ENCODE data around the gene GRM7.

- no peak for TF ChIP-seq CTCF (IDR thresholded peaks at IDR 0.05; ENCODE audit: poor library complexity)
- no peak for TF ChIP-seq EZH2 (IDR thresholded peaks at IDR 0.05; ENCODE audit: borderline replicate concordance)
- TF ChIP-seq EZH2phosphoT487 (IDR thresholded peaks at IDR 0.05; ENCODE audit: low read depth, severe bottlenecking, unreplicated experiment) = no peak
Measured at GRCh38 chr3:7487763-7488162, 626.8 kb downstream of the GRM7 start.
